Uterus (tissue), 2 donors: ENCODE data around the gene LAMB3.

ENCODE experiments used
- CTCF ChIP-seq, 4 experiments: fragments of 200-600 bp in 2 of 4; fragments of 450-650 bp in 2 of 4; sonication (generic) in 2 of 4; IDR thresholded peaks; one replicate each; pipeline ENCODE4 v1.5.1; 2016 to 2019; ENCODE audit warnings: antibody characterized with exemption in 4 of 4, mild to moderate bottlenecking in 2 of 4, moderate library complexity in 1 of 4
- POLR2A ChIP-seq, 2 donors: fragments of 450-650 bp; IDR thresholded peaks; one replicate each; pipeline ENCODE4 v1.6.1; 2016; ENCODE audit warnings: antibody characterized with exemption in 2 of 2, mild to moderate bottlenecking in 1 of 2, moderate library complexity in 1 of 2

DNA sequence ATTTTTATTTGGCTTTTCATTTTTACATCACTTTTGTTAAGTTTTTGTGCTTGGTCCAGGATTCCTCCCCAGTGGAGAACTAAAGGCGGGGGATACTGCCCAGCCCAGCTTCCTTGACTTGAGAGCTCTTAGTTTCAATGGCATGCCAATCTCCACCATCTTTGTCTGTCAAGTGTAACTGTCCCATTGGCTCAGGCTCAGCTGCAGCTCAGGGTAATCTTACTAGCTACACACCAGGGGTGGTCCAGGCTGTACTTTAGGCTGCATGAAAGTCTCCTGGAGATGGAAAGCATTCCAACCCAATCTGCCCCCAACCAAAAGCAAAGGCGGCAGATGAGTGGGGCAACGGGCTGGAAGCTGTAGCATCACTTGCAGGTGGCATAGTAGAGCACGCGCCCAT is 37.3 kb downstream of the LAMB3 start:
- no peak for TF ChIP-seq POLR2A (IDR thresholded peaks at IDR 0.05)
- no peak for TF ChIP-seq CTCF (IDR thresholded peaks at IDR 0.05)
